ENCODE results near the gene BEND6. TPM values are rescaled to one million over a fixed set of nuclear protein-coding genes. Genes with fewer than 3 reads are reported as not detected.
"Not testable (repeated sequence)": the region's sequence is repeated elsewhere in the genome, so short reads cannot be mapped to it uniquely, and the experiment has no call there.

The BEND6 gene
- polyA plus RNA-seq, 1 donor (not counting 4 experiments of a cell fraction or from before 2014, with no cell fraction given): 1.0 TPM

- Histone ChIP-seq H3K27ac (ENCODE audit: control insufficient read depth, insufficient read depth, low read length) (no peak overlapping the region), H3K4me1 (ENCODE audit: control insufficient read depth, extremely low read depth, insufficient read depth, low read length) (peaks cover 1% of the 10 kb centered on the region), H2AFZ (ENCODE audit: control insufficient read depth, low read length) (no peak overlapping the region), H3K9me1 (ENCODE audit: control insufficient read depth, extremely low read depth, insufficient read depth, low read length) (no peaks in the 10 kb centered on the region), H4K20me1 (ENCODE audit: control insufficient read depth, extremely low read depth, insufficient read depth, low read length) (no peaks in the 10 kb centered on the region), H3K36me3 (ENCODE audit: control insufficient read depth in 2 of 2, extremely low read depth in 1 of 2, insufficient read depth in 2 of 2, low read length in 2 of 2) (no peaks in the 10 kb centered on the region), H3K4me2 (ENCODE audit: control insufficient read depth, extremely low read depth, insufficient read depth, low read depth, low read length) (no peak overlapping the region), H3K79me2 (ENCODE audit: control insufficient read depth, insufficient read depth, low read length) (no peaks in the 10 kb centered on the region), H3K27me3 (ENCODE audit: control insufficient read depth, extremely low read depth, insufficient read depth, low read length) (no peaks in the 10 kb centered on the region), H3K9ac (ENCODE audit: control insufficient read depth, extremely low read depth, insufficient read depth, low read length) (no peak overlapping the region), H3K4me3 (ENCODE audit: control insufficient read depth in 2 of 3, extremely low read depth in 1 of 3, insufficient read depth in 2 of 3, low read depth in 1 of 3, low read length in 3 of 3) (no peak overlapping the region), H3K9me3 (ENCODE audit: control insufficient read depth, low read depth, low read length) (no peaks in the 10 kb centered on the region)
- FAIRE-seq (no peak), DNase-seq (ENCODE audit: low read depth, low spot score) (no peak)
- TF ChIP-seq CTCF (optimal IDR thresholded peaks at IDR 0.05 in 1 of 3, IDR thresholded peaks at IDR 0.05 in 1 of 3, conservative IDR thresholded peaks at IDR 0.05 in 1 of 3; ENCODE audit: extremely low read depth in 1 of 3, insufficient read depth in 2 of 3, low read length in 3 of 3) (no peak), EZH2 (IDR thresholded peaks at IDR 0.05; ENCODE audit: low read length) (no peak)
- dilution Hi-C loops (cut with MboI; ENCODE audit: extremely low pct_ligation_motif_present, low sequenced_read_pairs): no loop called here
These were observed 49.4 kb downstream of the BEND6 start for GRCh38 chr6:57004292-57004691.

- Histone ChIP-seq H3K79me2 (ENCODE audit: control insufficient read depth, insufficient read depth, low read length) (no peaks in the 10 kb centered on the region), H4K20me1 (ENCODE audit: control insufficient read depth, extremely low read depth, insufficient read depth, low read length) (no peaks in the 10 kb centered on the region), H3K4me3 (ENCODE audit: control insufficient read depth in 2 of 3, extremely low read depth in 1 of 3, insufficient read depth in 2 of 3, low read depth in 1 of 3, low read length in 3 of 3) (no peak overlapping the region), H3K27ac (ENCODE audit: control insufficient read depth, insufficient read depth, low read length) (no peak overlapping the region), H3K9me1 (ENCODE audit: control insufficient read depth, extremely low read depth, insufficient read depth, low read length) (no peaks in the 10 kb centered on the region), H3K9me3 (ENCODE audit: control insufficient read depth, low read depth, low read length) (no peaks in the 10 kb centered on the region), H3K4me2 (ENCODE audit: control insufficient read depth, extremely low read depth, insufficient read depth, low read depth, low read length) (no peak overlapping the region), H3K36me3 (ENCODE audit: control insufficient read depth in 2 of 2, extremely low read depth in 1 of 2, insufficient read depth in 2 of 2, low read length in 2 of 2) (no peaks in the 10 kb centered on the region), H3K27me3 (ENCODE audit: control insufficient read depth, extremely low read depth, insufficient read depth, low read length) (no peaks in the 10 kb centered on the region), H2AFZ (ENCODE audit: control insufficient read depth, low read length) (no peak overlapping the region), H3K9ac (ENCODE audit: control insufficient read depth, extremely low read depth, insufficient read depth, low read length) (no peak overlapping the region), H3K4me1 (ENCODE audit: control insufficient read depth, extremely low read depth, insufficient read depth, low read length) (no peaks in the 10 kb centered on the region)
- dilution Hi-C loops (cut with MboI; ENCODE audit: extremely low pct_ligation_motif_present, low sequenced_read_pairs): no loop called here
- TF ChIP-seq CTCF (optimal IDR thresholded peaks at IDR 0.05 in 1 of 3, IDR thresholded peaks at IDR 0.05 in 1 of 3, conservative IDR thresholded peaks at IDR 0.05 in 1 of 3; ENCODE audit: extremely low read depth in 1 of 3, insufficient read depth in 2 of 3, low read length in 3 of 3) (no peak), EZH2 (IDR thresholded peaks at IDR 0.05; ENCODE audit: low read length) (no peak)
- DNase-seq (ENCODE audit: low read depth, low spot score): no peak
- FAIRE-seq: no peak
These were observed 51.2 kb downstream of the BEND6 start for GRCh38 chr6:57006101-57006500.

- H3K9me3 ChIP-seq (ENCODE audit: control insufficient read depth, low read depth, low read length); H3K27me3 ChIP-seq (ENCODE audit: control insufficient read depth, extremely low read depth, insufficient read depth, low read length); DNase-seq (ENCODE audit: low read depth, low spot score); H3K9ac ChIP-seq (ENCODE audit: control insufficient read depth, extremely low read depth, insufficient read depth, low read length); dilution Hi-C loops (cut with MboI; ENCODE audit: extremely low pct_ligation_motif_present, low sequenced_read_pairs); H3K4me3 ChIP-seq (ENCODE audit: control insufficient read depth in 2 of 3, extremely low read depth in 1 of 3, insufficient read depth in 2 of 3, low read depth in 1 of 3, low read length in 3 of 3); H3K4me2 ChIP-seq (ENCODE audit: control insufficient read depth, extremely low read depth, insufficient read depth, low read depth, low read length); H3K79me2 ChIP-seq (ENCODE audit: control insufficient read depth, insufficient read depth, low read length); H2AFZ ChIP-seq (ENCODE audit: control insufficient read depth, low read length); H4K20me1 ChIP-seq (ENCODE audit: control insufficient read depth, extremely low read depth, insufficient read depth, low read length); H3K9me1 ChIP-seq (ENCODE audit: control insufficient read depth, extremely low read depth, insufficient read depth, low read length); FAIRE-seq; H3K4me1 ChIP-seq (ENCODE audit: control insufficient read depth, extremely low read depth, insufficient read depth, low read length); H3K36me3 ChIP-seq (ENCODE audit: control insufficient read depth in 2 of 2, extremely low read depth in 1 of 2, insufficient read depth in 2 of 2, low read length in 2 of 2); H3K27ac ChIP-seq (ENCODE audit: control insufficient read depth, insufficient read depth, low read length): not testable (repeated sequence)
These were observed 53.2 kb downstream of the BEND6 start for GRCh38 chr6:57008069-57008468.

All from keratinocyte (primary cell).